ENCODE measurements around the gene PLCB3. TPM values are rescaled to one million over a fixed set of nuclear protein-coding genes. Genes with fewer than 3 reads are reported as not detected.

PLCB3 gene
- total RNA-seq, 4 donors from 2014 or later = 196 to 453 (median 359) TPM

DNA sequence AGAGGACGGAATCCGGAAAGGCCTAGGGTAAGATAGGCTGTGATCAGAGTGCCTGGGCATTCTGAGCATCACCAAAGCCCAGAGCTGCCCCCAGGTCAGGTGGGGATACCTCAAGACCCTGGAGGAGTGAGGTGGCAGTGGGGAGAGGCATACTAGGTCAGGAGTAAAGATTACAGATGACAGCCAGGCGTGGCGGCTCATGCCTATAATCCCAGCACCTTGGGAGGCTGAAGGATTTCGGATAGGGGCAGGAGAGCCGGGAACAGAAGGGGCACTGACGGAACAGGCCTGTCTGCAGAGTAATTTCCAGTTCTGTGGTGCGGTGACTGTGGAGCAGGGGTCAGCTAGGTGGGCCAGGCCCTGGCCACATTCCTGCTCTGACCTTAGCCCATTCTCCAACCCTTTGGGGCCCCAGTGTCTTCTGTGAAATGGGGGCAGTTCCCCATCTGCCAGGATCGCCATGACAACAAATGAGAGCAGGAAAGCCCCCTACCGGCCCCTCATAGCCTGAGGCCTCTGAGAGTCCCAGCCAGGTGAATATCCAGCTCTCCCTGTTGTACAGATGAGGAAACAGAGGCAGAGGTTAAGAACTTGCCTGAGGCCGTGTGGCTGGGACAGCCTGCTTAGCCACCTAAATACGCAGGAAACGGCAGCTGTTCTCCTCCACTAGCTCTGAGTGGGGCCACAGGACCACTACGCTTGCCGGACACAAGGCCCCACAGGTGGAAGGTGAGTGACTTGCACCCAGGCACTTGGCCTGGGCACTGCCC, 23.9 kb downstream of the PLCB3 start:
- DNase-seq = no peak
- Histone ChIP-seq H3K27ac (no peak overlapping the region), H3K9me3 (no peaks in the 10 kb centered on the region), H3K27me3 (no peaks in the 10 kb centered on the region), H3K4me1 (peaks cover 0 to 15% (median 0%) of the 10 kb centered on the region in 4 donors), H3K36me3 (peaks cover 0 to 5% (median 0%) of the 10 kb centered on the region in 3 donors), H3K4me3 (no peak overlapping the region)
- TF ChIP-seq POLR2A (IDR thresholded peaks at IDR 0.05) = no peak
- TF ChIP-seq, protein P1, sequence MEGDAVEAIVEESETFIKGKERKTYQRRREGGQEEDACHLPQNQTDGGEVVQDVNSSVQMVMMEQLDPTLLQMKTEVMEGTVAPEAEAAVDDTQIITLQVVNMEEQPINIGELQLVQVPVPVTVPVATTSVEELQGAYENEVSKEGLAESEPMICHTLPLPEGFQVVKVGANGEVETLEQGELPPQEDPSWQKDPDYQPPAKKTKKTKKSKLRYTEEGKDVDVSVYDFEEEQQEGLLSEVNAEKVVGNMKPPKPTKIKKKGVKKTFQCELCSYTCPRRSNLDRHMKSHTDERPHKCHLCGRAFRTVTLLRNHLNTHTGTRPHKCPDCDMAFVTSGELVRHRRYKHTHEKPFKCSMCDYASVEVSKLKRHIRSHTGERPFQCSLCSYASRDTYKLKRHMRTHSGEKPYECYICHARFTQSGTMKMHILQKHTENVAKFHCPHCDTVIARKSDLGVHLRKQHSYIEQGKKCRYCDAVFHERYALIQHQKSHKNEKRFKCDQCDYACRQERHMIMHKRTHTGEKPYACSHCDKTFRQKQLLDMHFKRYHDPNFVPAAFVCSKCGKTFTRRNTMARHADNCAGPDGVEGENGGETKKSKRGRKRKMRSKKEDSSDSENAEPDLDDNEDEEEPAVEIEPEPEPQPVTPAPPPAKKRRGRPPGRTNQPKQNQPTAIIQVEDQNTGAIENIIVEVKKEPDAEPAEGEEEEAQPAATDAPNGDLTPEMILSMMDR (IDR thresholded peaks at IDR 0.05) = no peak

DNA sequence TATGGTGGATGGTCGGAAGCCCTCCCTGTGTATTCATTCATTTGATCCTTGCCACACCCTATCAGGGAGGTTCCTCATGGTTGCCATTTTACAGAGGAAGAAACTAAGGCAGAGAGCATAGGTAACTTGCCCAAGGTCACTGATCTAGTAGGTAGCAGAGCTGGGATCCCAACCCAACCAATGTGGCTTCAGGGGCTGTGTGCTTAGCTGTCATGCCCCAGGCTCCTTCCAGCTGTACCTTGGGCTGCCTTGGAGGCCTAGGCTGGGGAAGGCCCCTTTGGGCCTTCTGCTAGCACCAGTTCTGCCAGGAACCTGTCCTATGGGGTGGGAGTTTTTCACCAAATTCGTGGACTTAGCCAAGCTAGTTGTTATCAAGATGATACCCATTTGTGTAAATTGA, 24.5 kb downstream of the PLCB3 start:
- Histone ChIP-seq H3K4me3 (no peak overlapping the region), H3K27me3 (no peaks in the 10 kb centered on the region), H3K4me1 (peaks cover 0 to 15% (median 0%) of the 10 kb centered on the region in 4 donors), H3K27ac (no peak overlapping the region), H3K36me3 (peaks cover 0 to 5% (median 0%) of the 10 kb centered on the region in 3 donors), H3K9me3 (no peaks in the 10 kb centered on the region)
- no peak for DNase-seq
- TF ChIP-seq, protein P1 (IDR thresholded peaks at IDR 0.05) = no peak
- no peak for TF ChIP-seq POLR2A (IDR thresholded peaks at IDR 0.05)

DNA sequence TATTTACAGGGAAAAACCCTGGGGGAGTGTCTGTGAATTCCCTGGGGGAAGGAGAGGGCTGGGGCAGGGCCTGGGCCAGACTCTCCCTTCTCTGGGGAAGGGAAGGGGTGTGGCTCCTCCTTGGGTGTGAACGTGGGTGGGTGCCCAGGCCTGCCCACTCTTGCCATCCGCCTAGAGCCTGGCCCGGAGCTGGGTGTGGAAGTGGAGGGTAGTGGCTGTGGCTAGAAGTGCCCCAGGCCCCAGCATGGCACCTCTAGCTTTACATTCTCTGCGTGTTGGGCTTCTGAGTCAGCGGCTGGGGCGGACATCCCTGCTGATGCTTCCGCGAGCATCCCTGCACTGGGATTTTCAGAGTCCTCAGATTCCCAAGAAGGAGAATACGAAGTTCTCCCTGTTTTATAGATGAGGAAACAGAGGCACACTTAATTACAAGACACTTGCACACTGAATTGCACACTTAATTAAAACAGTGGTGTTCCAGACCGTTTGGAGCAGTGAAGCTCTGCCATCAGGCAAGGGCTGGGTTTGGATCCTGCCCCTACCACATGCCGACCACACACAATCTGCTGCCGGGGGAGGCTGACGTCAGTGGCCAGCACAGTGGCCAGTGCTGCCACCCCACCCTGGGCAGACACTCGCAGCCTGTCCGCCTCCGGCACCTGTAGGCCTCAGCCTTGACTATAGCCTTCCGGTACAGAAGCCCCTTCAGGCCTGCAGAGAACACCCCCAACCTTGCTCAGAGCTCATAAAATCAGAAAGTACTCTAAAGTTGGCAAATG, 25.5 kb downstream of the PLCB3 start:
- Histone ChIP-seq H3K27ac (no peak overlapping the region), H3K36me3 (peaks cover 0 to 10% (median 0%) of the 10 kb centered on the region in 3 donors)
- no peak for DNase-seq

DNA sequence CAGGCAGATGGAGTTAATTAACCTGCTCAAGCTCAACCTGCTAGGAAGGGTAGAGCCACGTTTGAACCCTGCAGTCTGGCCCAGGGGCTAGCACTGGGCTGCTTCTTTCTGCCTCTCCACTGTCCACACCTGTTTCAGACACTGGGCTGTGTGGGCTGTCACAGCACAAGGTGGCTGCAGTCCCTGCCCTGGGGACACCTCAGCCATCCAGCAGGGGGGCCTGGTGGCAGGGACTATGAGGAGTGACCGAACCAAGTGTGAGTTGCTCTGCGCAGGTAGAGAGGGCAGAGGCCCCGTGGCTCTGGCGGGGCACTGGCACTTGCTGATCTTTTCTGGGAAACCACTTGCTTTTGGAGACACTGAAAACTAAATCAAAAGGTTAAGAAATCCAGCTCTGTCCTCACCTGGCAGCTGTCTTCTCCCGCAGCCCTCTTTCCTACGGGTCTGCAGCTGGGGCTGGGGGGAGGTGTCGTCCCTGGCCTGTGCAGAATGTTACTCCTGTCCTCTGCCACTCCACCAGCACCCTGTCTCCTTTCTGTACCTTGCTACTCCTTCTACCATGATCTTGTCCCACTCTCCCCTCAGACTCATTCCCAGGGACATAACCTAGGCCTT, 27.4 kb downstream of the PLCB3 start:
- Histone ChIP-seq H3K9me3 (no peaks in the 10 kb centered on the region), H3K27ac (no peak overlapping the region), H3K36me3 (peaks cover 0 to 13% (median 0%) of the 10 kb centered on the region in 3 donors), H3K4me3 (no peak overlapping the region), H3K4me1 (peaks cover 0 to 9% (median 3%) of the 10 kb centered on the region in 4 donors), H3K27me3 (no peaks in the 10 kb centered on the region)
- DNase-seq = no peak
- TF ChIP-seq POLR2A (IDR thresholded peaks at IDR 0.05) = no peak
- TF ChIP-seq, protein P1 (IDR thresholded peaks at IDR 0.05) = no peak

More for the DNA sequence above, 25.5 kb downstream of the PLCB3 start:
- no peak overlapping the region for H3K4me3 ChIP-seq
- peaks cover 0 to 12% (median 0%) of the 10 kb centered on the region in 4 donors for H3K4me1 ChIP-seq
- no peaks in the 10 kb centered on the region for H3K27me3 ChIP-seq
- TF ChIP-seq, protein P1 (IDR thresholded peaks at IDR 0.05) = no peak
- no peak for TF ChIP-seq POLR2A (IDR thresholded peaks at IDR 0.05)
- H3K9me3 ChIP-seq = no peaks in the 10 kb centered on the region

DNA sequence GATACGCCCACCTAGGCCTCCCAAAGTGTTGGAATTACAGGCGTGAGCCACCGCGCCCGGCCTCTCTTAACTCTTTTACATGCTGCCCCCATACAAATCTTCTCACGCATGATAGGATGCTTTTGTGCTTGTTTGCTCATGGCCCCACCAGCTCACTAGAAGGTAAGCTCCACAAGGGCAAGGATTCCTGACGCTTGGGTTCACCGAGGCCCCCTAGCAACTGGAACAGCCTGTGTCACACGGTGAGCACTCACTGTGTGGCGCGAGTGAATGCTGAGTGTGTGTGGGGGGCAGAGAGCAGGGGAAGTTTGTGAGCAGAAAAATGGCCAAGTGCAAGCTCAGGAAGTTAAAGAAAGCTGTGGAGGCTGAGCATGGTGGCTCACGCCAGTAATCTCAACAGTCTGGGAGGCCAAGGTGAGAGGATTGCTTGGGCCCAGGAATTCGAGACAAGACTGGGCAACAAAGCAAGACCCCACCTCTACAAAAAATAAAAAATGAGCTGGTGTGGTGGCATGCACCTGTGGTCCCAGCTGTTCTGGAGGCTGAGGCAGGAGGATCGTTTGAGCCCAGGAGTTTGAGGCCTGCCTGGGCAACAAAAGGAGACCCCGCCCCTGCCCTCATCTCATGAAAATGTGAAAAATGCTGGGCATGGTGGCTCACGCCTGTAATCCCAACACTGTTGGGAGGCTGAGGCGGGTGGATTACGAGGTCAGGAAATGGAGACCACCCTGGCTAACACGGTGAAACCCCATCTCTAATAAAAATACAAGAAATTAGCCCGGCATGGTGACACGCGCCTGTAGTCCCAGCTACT, 30.8 kb downstream of the PLCB3 start:
- no peak for TF ChIP-seq POLR2A (IDR thresholded peaks at IDR 0.05)
- TF ChIP-seq, protein P1 (IDR thresholded peaks at IDR 0.05) = no peak
- peaks cover 3 to 25% (median 12%) of the 10 kb centered on the region in 4 donors for H3K4me1 ChIP-seq
- H3K36me3 ChIP-seq = peaks cover 0 to 13% (median 0%) of the 10 kb centered on the region in 3 donors
- H3K9me3 ChIP-seq = no peaks in the 10 kb centered on the region
- DNase-seq = no peak
- no peak overlapping the region for H3K4me3 ChIP-seq
- H3K27ac ChIP-seq = no peak overlapping the region
- H3K27me3 ChIP-seq = no peaks in the 10 kb centered on the region

Measured in Peyer's patch (tissue), 4 donors.